Measurements from ENCODE around the gene HS6ST1. TPM values are rescaled to one million over a fixed set of nuclear protein-coding genes. Genes with fewer than 3 reads are reported as not detected.

The HS6ST1 gene
- total RNA-seq, 1 experiment from 2014 or later, result 22.0 TPM

- H3K27ac ChIP-seq (ENCODE audit: low read length), result no peak overlapping the region
- CTCF ChIA-PET, result no interaction called here
- H3K27me3 ChIP-seq (ENCODE audit: control insufficient read depth, insufficient read depth, low read length), result no peaks in the 10 kb centered on the region
- H3K9me3 ChIP-seq (ENCODE audit: control insufficient read depth, insufficient read depth, low read depth, low read length), result no peaks in the 10 kb centered on the region
- no peak for DNase-seq (ENCODE audit: low read depth, low spot score)
- H3K36me3 ChIP-seq (ENCODE audit: control insufficient read depth, insufficient read depth, low read length), result no peaks in the 10 kb centered on the region
- TF ChIP-seq REST (IDR thresholded peaks at IDR 0.05; ENCODE audit: insufficient read depth in 1 of 2, low read depth in 2 of 2, low read length in 1 of 2) (no peak), CTCF (IDR thresholded peaks at IDR 0.05) (no peak), SIN3A (IDR thresholded peaks at IDR 0.05; ENCODE audit: borderline replicate concordance, insufficient read depth, low read depth, low read length) (no peak), TCF7L2 (IDR thresholded peaks at IDR 0.05; ENCODE audit: low read depth, low read length) (no peak), POLR2AphosphoS5 (IDR thresholded peaks at IDR 0.05; ENCODE audit: low read depth, low read length) (no peak)
- no peak for ATAC-seq
- in situ Hi-C loops (cut with HindIII; ENCODE audit: low pct_unique_long_range_greater_than_20kb, low sequenced_read_pairs), result no loop called here
- H3K4me3 ChIP-seq (ENCODE audit: low read depth in 2 of 2, low read length in 2 of 2), result no peak overlapping the region
- intact Hi-C loops (cut with micrococcal nuclease; ENCODE audit: unreplicated experiment), result no loop called here
- POLR2A ChIA-PET, result no interaction called here
- no TSS peak for BruUV-seq (replicated peaks)
- peaks cover 4% of the 10 kb centered on the region; the same call in 1 of the 2 replicates for H3K4me1 ChIP-seq (ENCODE audit: control insufficient read depth, insufficient read depth, low read length)
These were observed 41.2 kb upstream of the HS6ST1 start for GRCh38 chr2:128359841-128360240.

- no TSS peak for BruUV-seq (replicated peaks)
These were observed 40.5 kb upstream of the HS6ST1 start for GRCh38 chr2:128358941-128359731.

More at GRCh38 chr2:128358941-128359731, 40.5 kb upstream of the HS6ST1 start:
- in situ Hi-C loops (cut with HindIII; ENCODE audit: low pct_unique_long_range_greater_than_20kb, low sequenced_read_pairs), result no loop called here
- ChIA-PET POLR2A (no interaction called here), CTCF (no interaction called here)
- no peak overlapping the region for H3K4me3 ChIP-seq (ENCODE audit: low read depth in 2 of 2, low read length in 2 of 2)
- H3K27ac ChIP-seq (ENCODE audit: low read length), result no peak overlapping the region
- ATAC-seq (no peak), DNase-seq (ENCODE audit: low read depth, low spot score) (no peak)
- no peaks in the 10 kb centered on the region for H3K27me3 ChIP-seq (ENCODE audit: control insufficient read depth, insufficient read depth, low read length)
- no peaks in the 10 kb centered on the region for H3K9me3 ChIP-seq (ENCODE audit: control insufficient read depth, insufficient read depth, low read depth, low read length)
- intact Hi-C loops (cut with micrococcal nuclease; ENCODE audit: unreplicated experiment), result no loop called here
- H3K36me3 ChIP-seq (ENCODE audit: control insufficient read depth, insufficient read depth, low read length), result no peaks in the 10 kb centered on the region
- H3K4me1 ChIP-seq (ENCODE audit: control insufficient read depth, insufficient read depth, low read length), result peaks cover 4% of the 10 kb centered on the region; the same call in 1 of the 2 replicates
- no peak for TF ChIP-seq SIN3A (IDR thresholded peaks at IDR 0.05; ENCODE audit: borderline replicate concordance, insufficient read depth, low read depth, low read length)
- no peak for TF ChIP-seq POLR2AphosphoS5 (IDR thresholded peaks at IDR 0.05; ENCODE audit: low read depth, low read length)
- no peak for TF ChIP-seq CTCF (IDR thresholded peaks at IDR 0.05)
- TF ChIP-seq REST (IDR thresholded peaks at IDR 0.05; ENCODE audit: insufficient read depth in 1 of 2, low read depth in 2 of 2, low read length in 1 of 2), result no peak
- TF ChIP-seq TCF7L2 (IDR thresholded peaks at IDR 0.05; ENCODE audit: low read depth, low read length), result no peak

Measured in Panc1 (cell line).